ENCODE data around the gene PUS10. TPM values are rescaled to one million over a fixed set of nuclear protein-coding genes. Genes with fewer than 3 reads are reported as not detected.

The PUS10 gene
- total RNA-seq, 3 donors from 2014 or later, result 7.3 to 14.6 (median 12.8) TPM

- no peak for ATAC-seq
Observed at GRCh38 chr2:60964651-60965498, 53.2 kb downstream of the PUS10 start.

GRCh38 chr2:60963190-60963589 is 54.9 kb downstream of the PUS10 start:
- DNase-seq, result no peak
- no peak for TF ChIP-seq CTCF (IDR thresholded peaks at IDR 0.05)
- intact Hi-C loops (cut with DNase I, micrococcal nuclease), result no loop called here
- ATAC-seq, result no peak
- Histone ChIP-seq H3K36me3 (ENCODE audit: low read depth) (no peaks in the 10 kb centered on the region), H3K4me3 (no peak overlapping the region), H3K9me3 (no peaks in the 10 kb centered on the region), H3K4me1 (ENCODE audit: low read depth) (no peaks in the 10 kb centered on the region)

More at GRCh38 chr2:60964651-60965498, 53.2 kb downstream of the PUS10 start:
- no peak for DNase-seq
- Histone ChIP-seq H3K4me3 (no peak overlapping the region), H3K4me1 (ENCODE audit: low read depth) (no peaks in the 10 kb centered on the region), H3K9me3 (no peaks in the 10 kb centered on the region), H3K36me3 (ENCODE audit: low read depth) (no peaks in the 10 kb centered on the region)
- no peak for TF ChIP-seq CTCF (IDR thresholded peaks at IDR 0.05)
- intact Hi-C loops (cut with DNase I, micrococcal nuclease), result no loop called here

GRCh38 chr2:60962528-60962927 is 55.5 kb downstream of the PUS10 start:
- ATAC-seq (no peak), DNase-seq (no peak)
- TF ChIP-seq CTCF (IDR thresholded peaks at IDR 0.05), result no peak
- Histone ChIP-seq H3K36me3 (ENCODE audit: low read depth) (no peaks in the 10 kb centered on the region), H3K4me1 (ENCODE audit: low read depth) (no peaks in the 10 kb centered on the region), H3K9me3 (no peaks in the 10 kb centered on the region), H3K4me3 (no peak overlapping the region)
- intact Hi-C loops (cut with DNase I, micrococcal nuclease), result no loop called here

- DNase-seq, result no peak
- Histone ChIP-seq H3K4me1 (ENCODE audit: low read depth) (no peaks in the 10 kb centered on the region), H3K9me3 (no peaks in the 10 kb centered on the region), H3K36me3 (ENCODE audit: low read depth) (no peaks in the 10 kb centered on the region), H3K4me3 (no peak overlapping the region)
- ATAC-seq, result no peak
- intact Hi-C loops (cut with DNase I, micrococcal nuclease), result no loop called here
- no peak for TF ChIP-seq CTCF (IDR thresholded peaks at IDR 0.05)
Observed at GRCh38 chr2:60961457-60961856, 56.6 kb downstream of the PUS10 start.

- intact Hi-C loops (cut with DNase I, micrococcal nuclease), result no loop called here
Observed at GRCh38 chr2:60960706-60961105, 57.3 kb downstream of the PUS10 start.

More at GRCh38 chr2:60960706-60961105, 57.3 kb downstream of the PUS10 start:
- Histone ChIP-seq H3K4me1 (ENCODE audit: low read depth) (no peaks in the 10 kb centered on the region), H3K4me3 (no peak overlapping the region), H3K9me3 (no peaks in the 10 kb centered on the region), H3K36me3 (ENCODE audit: low read depth) (no peaks in the 10 kb centered on the region)
- DNase-seq (no peak), ATAC-seq (no peak)
- TF ChIP-seq CTCF (IDR thresholded peaks at IDR 0.05), result no peak

Data from mucosa of descending colon (tissue), 3 donors.